Stimulated activated CD4-positive, alpha-beta T cell treated with anti-CD3 and anti-CD28 coated beads, Interleukin-1b, Interleukin-23, amount 100 ng/mL, for 48 hours (primary cell): Measurements from ENCODE around the gene SEZ6.
A peak's percentile ranks its signal among the peaks of the same experiment; 100 is the strongest.

Source experiments
- DNase-seq: peaks from one replicate; pipeline ENCODE4 v3.0.0-alpha.2; 2020

Gene SEZ6

GRCh38 chr17:28926366-28926765 is 79.5 kb downstream of the SEZ6 start:
- DNase-seq, result no peak

DNA sequence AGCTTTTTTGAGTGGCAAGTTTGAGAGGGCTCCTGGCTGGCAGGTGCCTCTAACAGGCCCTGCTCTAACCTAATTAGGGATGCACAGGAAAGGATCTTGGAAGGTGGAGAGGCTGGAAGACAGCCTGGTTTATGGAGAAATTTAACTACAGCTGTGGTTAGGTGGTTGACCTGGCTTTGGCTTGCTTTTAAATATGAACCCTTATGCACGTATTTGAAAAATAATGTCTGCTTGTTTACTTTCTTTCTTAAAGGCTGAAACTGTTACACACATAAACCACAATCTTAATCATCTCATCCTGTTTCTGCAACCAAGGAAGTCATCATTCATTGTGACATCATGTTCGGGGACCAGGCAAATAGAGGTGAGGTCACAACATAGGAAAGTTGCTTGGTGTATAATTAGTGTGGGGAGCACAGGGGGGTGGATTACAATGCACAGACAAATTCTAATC is 79.9 kb downstream of the SEZ6 start:
- peak; percentile 40 for DNase-seq

GRCh38 chr17:28920201-28920600 is 85.6 kb downstream of the SEZ6 start:
- DNase-seq, result no peak

GRCh38 chr17:28918295-28918694 is 87.5 kb downstream of the SEZ6 start:
- no peak for DNase-seq

DNA sequence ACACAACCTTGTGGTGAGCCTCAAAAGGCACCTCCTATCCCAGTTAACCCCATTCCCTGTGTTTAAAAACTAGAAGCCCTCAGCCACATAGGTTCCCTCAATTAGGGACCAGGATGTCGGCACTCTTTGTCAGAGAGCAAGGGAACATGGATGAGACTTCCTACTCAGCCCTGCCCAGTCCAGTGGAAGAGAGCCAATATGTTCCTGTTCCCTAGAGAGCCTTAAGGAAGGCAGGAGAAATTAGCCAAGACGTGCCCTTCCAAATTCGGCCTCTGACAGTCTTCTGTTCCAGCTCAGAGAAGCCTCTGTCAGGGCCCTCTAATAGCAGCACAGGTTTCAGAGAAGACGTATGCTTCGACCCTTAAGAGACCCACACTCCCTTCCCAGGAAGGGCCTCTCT is 88.4 kb downstream of the SEZ6 start:
- DNase-seq, result no peak

GRCh38 chr17:28917029-28917428 is 88.8 kb downstream of the SEZ6 start:
- DNase-seq, result no peak

DNA sequence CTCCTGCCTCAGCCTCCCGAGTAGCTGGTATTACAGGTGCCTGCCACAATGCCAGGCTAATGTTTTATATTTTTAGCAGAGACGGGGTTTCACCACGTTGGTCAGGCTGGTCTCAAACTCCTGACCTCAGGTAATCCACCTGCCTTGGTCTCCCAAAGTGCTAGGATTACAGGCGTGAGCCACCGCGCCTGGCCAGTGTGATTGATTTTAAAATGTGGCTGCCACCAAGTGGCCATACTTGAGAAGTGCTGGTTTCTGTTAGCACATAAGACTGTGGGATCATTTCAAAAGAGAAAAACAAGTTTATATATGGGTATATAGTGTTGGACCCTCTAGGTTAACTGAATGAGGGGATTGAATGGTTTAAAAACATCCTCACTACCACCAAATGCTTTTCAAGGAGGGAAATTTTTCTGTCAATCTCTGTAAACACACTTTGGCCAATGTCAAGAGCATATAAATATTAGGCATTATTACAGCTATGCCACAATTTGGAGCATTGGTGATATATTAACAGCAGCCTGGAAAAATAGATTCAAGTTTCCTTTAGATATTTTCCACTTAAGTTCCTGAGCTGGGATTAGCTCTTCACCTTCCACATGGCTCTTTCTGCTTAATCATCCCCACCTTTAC is 89.4 kb downstream of the SEZ6 start:
- no peak for DNase-seq

DNA sequence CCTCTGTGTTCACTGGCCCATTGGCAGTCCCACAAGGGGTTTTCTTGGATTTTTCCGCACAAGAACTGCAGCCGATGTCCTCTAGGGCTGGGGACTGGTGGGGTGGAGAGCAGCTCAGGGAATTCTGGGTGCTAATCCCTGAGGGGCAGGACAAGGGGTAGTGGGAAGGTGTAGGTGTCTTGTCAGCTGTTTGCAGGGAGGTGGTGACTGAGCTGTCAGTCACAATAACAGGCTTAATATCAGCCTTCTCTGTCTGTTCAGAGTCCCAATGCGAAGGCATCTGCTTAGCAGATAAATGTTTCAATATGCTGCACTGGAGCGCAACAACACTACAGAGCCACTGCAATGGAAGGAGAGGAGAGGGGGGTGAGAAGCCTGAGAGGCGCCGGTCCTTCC is 92.9 kb downstream of the SEZ6 start:
- DNase-seq, result no peak

DNA sequence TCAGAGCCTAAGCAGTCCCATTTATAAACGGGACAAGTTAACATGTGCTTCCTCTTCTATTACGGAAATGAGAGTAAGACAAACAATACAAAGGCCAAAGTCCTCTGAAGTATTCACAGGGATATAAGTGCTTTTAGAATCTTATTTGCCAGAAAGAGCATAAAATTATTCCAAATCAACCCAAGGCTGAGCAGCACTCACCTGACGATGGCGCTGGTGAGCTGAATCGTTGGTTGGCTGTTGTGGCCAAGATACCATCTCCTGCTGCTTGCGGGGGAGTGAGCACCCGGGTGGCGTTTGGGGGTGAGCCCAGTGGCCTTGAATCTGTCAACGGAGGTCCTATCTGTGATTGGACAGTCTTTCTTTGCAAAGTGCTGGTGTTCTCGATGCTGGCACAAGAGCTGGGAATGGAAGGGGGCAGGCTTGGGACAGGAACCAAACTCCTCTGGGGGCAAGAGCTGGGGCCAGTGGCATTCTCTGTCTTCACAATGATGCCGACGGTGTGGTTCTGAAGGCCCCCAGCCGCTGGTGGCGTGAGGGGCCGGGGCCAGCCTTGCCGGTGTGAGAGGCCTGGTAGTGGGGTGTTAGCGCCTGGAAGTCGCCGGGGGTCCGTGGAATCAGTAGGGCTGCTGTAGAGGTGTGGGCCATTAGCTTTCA is 93.4 kb downstream of the SEZ6 start:
- no peak for DNase-seq

DNA sequence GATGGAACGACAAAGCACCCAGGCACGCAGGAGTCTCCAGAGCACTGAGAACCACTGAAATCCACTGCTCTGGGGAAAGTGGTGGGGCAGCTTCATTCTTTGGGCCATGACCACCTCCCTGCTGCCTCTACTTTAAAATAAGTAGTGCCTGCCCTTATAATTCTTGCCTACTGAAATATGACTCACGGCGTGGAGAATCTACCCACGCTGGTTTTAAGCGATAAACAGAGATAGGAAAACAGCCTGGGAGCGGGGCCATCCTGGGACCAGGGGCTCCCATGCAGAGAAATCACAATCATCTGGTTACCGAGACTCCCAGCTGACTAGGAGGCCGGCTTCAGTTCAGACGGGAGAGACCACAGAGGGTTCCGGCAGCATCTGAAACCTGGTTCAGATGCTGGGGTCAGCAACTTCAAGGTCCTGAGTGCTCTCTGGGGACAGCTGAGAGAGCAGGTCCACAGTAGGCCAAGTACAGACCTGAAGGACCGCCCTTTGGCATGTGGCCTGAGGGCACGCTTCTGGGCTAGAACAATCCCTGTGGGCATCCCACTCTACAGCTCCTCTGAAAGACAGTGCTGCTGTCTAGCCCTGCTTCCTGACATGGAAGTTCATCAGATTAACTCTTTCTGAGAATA is 94.3 kb downstream of the SEZ6 start:
- no peak for DNase-seq

DNA sequence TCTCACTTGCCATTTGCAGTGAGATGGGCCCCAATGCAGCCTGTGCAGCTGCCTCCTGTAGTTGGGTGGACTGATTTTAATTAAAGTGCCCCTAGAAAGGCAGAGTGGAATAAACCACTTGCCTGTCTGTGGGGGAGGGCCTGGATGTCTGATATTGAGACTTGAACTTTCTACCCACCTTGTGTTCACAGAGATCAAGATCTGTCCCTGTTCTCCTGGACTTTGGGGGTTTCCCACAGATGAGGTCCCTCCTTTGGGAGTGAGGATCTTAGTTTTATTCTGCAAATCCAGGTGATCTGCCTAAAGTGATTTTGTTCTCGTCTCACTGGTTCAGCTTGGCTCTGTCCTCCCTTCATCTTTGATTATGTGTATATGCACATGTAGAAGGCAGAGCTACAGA is 95.3 kb downstream of the SEZ6 start:
- no peak for DNase-seq

GRCh38 chr17:28908640-28909167 is 97.1 kb downstream of the SEZ6 start:
- DNase-seq, result no peak

DNA sequence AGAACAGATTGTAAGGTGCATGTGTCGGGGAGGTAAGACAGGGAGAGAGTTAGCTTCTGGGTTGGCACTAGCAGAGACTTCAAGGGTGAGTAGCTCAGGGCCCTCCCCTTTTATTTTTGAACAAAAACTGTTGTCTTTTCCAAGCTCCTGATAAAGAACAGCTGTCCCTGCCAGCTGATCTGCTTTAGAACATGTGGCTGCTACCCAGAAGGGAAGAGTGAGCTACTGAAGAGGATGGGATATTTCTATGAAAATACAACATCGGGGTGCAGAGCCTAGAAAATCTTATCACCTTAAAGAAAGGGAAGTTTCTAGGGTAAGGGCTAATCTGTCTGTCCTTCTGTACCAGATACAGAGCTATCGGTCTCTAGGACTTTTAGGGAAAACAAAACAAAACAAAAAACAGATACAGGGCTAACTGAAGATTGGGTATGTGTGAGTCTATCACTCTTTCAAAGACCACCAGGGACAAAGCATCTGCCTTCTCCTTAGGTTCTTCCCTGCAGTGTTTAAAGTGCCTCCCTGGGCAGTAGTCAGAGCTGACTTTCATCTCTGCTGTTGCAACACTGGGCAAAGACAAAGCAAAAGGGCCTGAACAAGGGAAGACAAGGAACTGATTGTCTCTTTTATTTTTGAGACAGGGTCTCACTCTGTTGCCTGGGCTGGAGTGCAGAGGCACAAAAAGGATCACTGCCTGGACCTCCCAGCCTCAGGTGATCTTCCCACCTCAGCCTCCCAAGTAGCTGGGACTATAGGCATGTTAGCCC is 97.9 kb downstream of the SEZ6 start:
- DNase-seq, result no peak

DNA sequence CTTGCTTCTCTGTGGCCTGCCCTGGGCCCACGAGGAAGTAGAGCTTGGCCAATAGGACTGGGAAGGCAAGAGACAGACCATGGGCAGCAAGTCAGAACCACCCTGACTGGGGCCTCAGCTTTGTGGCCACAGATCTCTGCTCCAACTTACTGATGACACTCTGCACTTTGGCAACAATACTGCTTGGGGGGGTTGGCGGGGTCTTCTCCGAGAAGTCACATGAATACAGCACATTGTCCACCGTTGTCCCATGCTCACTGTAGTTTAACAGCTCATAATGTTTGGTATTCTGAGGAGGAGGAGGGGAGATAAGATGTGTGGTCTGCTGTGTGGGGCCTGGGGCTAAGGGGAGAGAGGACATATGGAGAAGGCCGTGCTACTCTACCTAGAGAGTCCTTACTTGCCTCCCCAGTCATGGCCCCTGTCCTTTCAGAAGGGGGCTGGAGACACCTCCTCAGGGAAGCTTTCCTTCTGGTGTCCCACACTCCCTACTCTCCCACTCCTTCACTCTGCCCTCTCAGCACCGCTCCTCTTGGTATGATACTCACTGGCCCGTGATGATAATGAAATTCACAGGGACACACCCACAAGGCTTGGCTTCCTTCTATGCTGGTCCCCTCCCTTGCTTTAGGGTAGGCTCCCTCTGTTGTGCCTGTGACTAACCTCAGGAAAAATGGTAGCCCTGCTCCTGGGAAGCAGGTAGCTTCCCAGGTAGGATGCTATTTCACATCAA is 99.0 kb downstream of the SEZ6 start:
- DNase-seq, result no peak

DNA sequence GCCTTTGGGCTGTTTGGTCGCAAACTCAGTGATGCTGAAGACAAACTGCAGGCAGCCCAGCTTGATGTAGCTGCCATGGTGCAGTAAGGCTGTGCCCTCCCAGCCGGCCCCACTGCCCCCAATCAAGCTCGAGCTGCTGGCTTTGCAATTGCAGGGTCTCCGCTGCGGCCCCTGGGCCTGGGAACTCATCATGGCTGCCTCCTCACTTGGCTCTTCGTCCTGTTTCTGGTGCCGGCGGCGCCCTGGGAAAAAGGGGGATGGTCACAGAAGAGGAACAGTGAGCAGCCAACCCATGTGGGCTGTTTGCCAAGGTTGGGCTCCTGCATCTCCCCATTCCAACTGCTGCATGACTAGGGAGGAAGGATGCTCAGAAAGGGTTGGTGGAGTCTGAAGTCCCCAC is 99.6 kb downstream of the SEZ6 start:
- DNase-seq, result no peak
